Astrocyte of the cerebellum (primary cell): ENCODE measurements around the gene ZNF787.

Source experiments
- DNase-seq: peaks from one replicate; pipeline ENCODE4 v3.0.0-alpha.2; 2011; ENCODE audit warnings: low read depth
- H3K4me3 ChIP-seq: 2 replicates; pipeline ENCODE4 v1.5.1; 2011; ENCODE audit warnings: mild to moderate bottlenecking, low read depth, low read length, moderate library complexity
- CTCF ChIP-seq: IDR thresholded peaks from 2 replicates; pipeline ENCODE4 v1.5.1; 2012; ENCODE audit warnings: low read length, low read depth, moderate library complexity, mild to moderate bottlenecking; ENCODE audit errors: missing control alignments
- in situ Hi-C: cut with HindIII; loops from 2 replicates; pipeline ENCODE4 v1.10.0; 2017; ENCODE audit warnings: low sequenced_read_pairs

Gene ZNF787

GRCh38 chr19:56087647-56088496, 33.2 kb downstream of the ZNF787 start:
- in situ Hi-C loops: no loop called here
- TF ChIP-seq CTCF: no peak
- no peak for DNase-seq
- no peak overlapping the region for H3K4me3 ChIP-seq

GRCh38 chr19:56086671-56087430, 34.2 kb downstream of the ZNF787 start:
- DNase-seq: no peak
- H3K4me3 ChIP-seq: no peak overlapping the region
- TF ChIP-seq CTCF: no peak
- in situ Hi-C loops: no loop called here

GRCh38 chr19:56085571-56086275, 35.4 kb downstream of the ZNF787 start:
- DNase-seq: no peak
- H3K4me3 ChIP-seq: no peak overlapping the region
- in situ Hi-C loops: no loop called here
- TF ChIP-seq CTCF: no peak

GRCh38 chr19:56084835-56085536, 36.1 kb downstream of the ZNF787 start:
- in situ Hi-C loops: no loop called here
- no peak for TF ChIP-seq CTCF
- no peak for DNase-seq
- no peak overlapping the region for H3K4me3 ChIP-seq

GRCh38 chr19:56083668-56084067, 37.4 kb downstream of the ZNF787 start:
- DNase-seq: no peak
- H3K4me3 ChIP-seq: no peak overlapping the region
- in situ Hi-C loops: no loop called here
- no peak for TF ChIP-seq CTCF
